ENCODE results near the gene PEX16.
A peak's percentile ranks its signal among the peaks of the same experiment; 100 is the strongest.

PEX16 gene

DNA sequence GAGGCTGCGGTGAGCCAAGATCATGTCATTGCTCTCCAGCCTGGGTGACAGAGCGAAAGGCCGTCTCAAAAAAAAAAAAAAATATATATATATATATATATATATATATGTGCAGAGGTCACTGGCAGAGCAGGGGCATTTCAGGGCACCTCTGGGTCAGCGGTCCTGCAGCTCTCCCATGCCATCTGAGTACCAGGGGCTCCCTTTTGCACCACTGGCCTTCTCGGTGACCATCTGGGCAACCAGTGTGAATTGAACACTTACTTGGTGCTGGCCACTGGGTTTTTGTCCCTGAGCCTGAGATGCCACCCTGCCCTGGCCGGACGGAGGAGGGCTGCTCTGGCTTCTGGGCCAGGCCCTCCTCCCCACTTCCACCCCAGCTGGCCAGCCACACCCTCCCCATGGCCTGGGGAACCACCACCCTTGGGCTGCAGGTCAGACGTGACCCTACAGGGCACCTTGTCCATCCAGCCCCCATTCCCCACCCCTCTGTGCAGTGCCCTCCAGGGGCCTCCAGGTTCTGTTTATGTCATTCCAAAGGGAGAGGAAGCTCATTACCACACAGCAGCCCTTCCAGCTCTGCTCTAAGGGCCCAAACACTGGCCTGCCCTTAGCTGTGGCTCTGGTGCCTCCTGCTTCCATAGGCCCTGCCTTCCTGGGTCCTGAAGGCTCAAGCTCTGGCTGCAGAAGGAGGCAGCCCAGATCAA lies 22.0 kb downstream of the PEX16 start:
- DNase-seq = no peak

- no peak for DNase-seq
Measured at GRCh38 chr11:45894555-45895247, 23.0 kb downstream of the PEX16 start.

DNA sequence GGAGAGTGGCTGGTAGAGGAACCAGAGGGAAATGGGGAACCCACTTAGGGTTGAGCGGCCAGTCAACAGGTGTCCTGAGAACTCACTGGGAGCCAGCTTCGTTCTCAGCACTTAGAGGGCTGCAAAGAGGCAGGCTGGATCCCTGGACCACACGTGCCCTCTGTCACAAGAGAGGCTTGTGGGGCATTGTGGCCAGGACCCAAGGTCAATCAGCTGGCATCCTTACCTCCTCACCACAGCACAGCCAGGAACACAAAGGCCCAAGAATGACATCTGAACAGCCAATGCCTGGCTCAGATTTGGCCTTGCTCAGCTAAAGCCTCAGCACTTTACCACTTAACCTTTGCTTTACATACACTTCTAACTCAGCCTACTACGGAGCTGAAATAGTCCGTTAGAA lies 24.8 kb downstream of the PEX16 start:
- DNase-seq = no peak

- no peak for DNase-seq
Measured at GRCh38 chr11:45890886-45891550, 26.7 kb downstream of the PEX16 start.

- no peak for DNase-seq
Measured at GRCh38 chr11:45889966-45890365, 27.7 kb downstream of the PEX16 start.

DNA sequence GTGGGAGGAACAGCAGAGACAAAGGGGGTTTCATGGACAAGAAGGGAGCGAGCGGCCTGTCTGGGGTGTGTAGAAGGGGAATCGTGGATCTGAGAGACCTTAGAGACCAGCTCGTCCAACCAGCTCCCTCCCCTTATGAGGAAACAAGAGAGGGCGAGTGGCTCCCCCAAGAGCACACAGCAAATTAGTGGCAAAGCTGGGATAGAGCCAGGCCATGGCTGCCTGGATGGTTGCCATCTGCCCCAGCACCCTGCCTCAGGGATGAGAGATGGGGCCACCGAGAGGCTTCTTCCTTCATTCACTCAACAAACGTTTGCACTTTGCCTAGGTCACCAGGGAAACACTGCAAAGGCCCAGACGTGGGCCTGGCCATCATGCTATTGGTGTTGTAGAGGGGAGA lies 28.1 kb downstream of the PEX16 start:
- DNase-seq = no peak

GRCh38 chr11:45887587-45887986 lies 30.1 kb downstream of the PEX16 start:
- no peak for DNase-seq

DNA sequence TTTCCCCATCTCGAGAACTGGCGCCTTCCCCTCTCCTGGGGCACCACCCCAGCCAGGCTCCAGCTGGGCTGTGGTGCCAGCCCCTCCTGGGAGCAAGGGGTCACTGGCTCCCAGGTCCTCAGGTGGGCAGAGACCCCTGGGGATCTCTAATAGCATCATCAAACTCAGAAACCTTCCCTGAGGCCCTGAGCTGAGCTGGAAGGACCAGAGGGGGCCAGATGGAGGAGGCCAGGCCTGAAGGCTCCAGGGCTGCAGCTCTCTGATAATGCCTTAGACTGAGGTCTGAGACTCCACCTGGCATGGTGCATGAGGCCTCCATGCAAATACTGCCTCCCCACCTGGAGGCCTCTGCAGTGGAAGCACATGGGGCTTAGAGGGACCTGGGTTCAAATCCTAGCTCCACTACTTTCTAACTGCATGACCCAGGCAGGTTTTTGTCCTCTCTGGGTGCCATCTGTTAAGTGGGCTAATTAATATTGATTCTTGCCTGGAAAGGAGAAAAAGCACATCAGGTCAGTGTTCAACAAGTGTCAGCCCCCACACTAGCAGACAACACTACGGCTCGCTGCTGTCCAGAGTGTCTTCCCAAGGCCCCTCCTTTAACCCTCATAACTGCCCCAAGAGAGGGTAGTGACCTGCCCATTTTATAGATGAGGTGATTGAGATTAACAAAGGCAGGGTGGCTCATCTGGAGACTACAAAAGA lies 30.7 kb downstream of the PEX16 start:
- no peak for DNase-seq

GRCh38 chr11:45885921-45886721 lies 31.6 kb downstream of the PEX16 start:
- no peak for DNase-seq

GRCh38 chr11:45885274-45885920 lies 32.3 kb downstream of the PEX16 start, which contains the start of gene MAPK8IP1:
MAPK8IP1 (plus strand) TSS chr11:45885651; CDS start chr11:45885821, 170 bp downstream.
- DNase-seq = peak; percentile 74

GRCh38 chr11:45884596-45885185 lies 33.0 kb downstream of the PEX16 start:
- DNase-seq = no peak

GRCh38 chr11:45881708-45882368 lies 35.8 kb downstream of the PEX16 start:
- no peak for DNase-seq

DNA sequence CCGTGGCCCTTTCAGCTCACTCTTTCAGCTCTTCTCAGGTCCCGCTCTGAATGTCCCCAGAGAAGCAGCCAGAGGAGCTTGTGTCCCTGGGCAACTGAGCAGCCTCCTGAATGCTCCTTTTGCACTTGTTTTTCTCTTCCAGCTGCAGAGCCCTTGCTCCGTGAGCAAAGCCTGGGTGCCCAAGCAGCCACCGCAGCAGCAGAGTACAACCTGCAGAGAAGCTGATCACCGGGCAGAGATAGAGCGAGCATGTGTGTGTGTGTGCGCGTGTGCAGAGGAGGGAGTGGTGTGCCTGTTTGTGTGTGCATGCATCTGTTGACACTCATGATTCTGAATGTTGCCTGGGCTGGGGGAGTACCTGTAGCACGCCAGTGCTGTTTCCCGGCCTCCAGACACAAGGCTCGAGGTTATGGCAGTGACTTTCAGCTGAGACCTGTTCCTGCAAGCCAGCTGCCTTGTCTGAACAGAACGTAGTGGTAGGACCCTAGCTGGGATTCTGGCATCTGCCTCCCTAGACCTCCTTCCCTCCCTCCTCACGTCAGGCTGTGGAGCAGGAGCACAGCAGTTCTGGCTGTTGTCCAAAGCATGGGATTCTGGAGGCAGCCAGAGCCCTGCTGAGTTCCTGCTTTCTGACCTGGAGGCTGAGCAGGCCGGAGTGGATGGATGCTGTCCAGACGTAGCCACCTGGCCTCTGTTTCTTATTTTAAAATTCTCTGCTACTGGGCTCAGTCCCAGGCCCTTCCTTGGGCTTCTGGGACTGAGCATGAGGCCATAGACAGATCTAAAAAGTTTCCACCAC lies 36.7 kb downstream of the PEX16 start:
- no peak for DNase-seq

DNA sequence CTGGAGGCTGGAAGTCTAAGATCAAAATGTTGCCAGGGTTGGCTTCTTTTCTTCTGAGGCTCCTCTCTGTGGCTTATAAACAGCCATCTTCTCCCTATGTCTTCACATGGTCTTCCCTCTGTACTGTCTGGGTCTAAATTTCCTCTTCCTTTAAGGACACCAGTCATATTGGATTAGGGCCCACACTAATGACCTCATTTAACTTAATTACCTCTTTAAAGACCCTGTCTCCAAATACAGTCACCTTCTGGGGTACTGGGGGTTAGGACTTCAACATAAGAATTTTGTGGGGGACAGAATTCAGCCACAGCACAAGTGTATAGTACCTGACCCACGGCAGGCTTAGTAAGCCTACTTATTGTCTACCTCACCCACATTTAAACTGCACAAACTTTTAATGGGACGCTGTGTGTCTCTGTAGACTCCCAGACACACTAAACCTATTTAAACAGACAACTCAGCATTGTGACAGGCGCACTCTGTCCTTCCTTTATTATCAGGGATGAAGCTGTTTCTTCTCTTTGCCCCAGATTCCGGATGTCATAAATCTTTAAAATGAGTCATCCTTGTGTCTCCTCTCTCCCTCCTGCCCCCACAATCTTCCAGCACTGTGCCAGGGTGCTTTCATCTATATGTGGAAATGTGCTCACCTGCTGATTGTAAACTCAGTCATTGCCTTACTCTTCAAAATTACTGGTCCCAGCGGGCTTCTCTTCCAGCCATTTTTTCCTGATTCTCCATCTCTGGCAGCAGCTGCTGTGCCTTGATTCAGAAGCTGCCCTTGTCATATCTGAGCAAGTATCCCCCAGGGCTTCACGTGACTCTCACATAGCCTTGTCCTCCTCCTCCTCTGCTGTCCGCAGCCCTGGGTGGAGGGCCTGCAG lies 37.6 kb downstream of the PEX16 start:
- no peak for DNase-seq

DNA sequence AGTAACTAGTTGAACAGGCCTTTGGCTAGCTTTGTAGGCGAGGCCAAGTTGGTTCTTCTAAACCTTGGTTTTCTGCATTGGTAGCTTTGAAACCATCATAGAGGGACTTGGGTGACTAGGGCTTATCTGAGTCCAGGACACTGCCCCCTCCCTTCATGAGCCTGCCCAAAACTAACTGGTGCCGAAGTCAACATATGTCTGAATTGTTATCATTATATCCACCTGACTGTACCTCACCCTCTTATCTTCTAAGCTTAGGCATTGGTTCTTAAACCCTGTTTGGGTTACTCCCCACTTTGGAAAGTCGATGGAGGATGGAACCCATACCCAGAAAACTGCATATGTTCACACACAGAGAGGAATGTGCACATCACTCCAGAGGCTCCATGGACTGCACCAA lies 39.8 kb downstream of the PEX16 start:
- DNase-seq = no peak

DNA sequence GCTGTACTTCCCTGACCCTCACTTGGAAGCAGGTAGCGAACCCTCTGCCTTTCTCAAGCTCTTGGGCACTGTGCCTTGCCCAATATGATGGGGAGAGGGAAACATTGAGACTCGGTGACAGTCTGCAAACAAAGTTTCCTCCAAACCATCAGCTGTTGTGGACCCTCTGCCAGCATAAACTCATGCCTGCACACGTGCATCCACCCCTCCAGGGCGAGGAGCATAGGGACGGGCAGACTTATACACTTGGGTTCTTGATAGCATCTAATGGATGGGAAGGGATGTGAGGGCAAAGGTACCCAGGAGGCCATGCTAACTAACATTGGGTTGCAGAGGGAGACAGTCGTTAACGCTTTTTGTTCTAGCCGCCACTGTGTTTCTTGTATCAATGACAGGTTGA lies 40.5 kb downstream of the PEX16 start:
- DNase-seq = no peak

GRCh38 chr11:45876401-45876800 lies 41.3 kb downstream of the PEX16 start:
- no peak for DNase-seq

DNA sequence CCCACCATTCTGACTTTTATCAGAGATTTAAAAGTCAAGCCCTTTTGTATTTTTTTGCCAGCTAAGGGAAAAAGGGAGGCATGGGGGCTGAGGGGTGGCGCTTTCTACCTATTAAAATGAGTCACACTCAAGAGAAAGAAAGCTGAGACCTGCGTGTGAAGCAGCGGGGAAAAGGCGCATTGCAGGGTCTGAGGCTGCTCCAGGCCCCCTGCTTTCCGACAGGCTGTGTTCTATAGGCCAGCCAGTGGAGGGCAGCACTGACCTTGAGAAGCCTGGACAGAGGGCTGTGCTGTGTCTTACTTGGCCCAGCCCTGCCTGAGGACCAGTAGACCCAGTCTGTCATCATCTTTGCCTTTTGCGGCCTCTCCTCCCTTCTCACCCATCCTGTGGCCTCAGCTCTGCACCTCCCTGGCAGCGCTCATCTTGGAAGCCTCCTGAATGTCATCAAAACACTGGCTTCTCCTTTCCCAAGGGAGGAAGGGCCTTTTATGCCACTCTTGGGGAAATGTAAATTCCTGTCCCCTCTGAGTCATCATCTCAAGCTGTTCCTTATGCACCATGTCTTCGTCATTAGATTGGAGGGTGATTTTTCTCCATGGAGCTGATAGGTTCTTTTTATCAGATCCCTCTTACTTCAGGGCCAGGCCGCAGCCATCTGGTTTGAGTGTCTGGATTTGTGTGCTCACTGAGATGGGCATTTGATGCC lies 44.9 kb downstream of the PEX16 start:
- peak; percentile 74 for DNase-seq
